ENCODE results near the gene GPHA2. TPM values are rescaled to one million over a fixed set of nuclear protein-coding genes. Genes with fewer than 3 reads are reported as not detected.

GPHA2 gene
- total RNA-seq, 2 experiments from 2014 or later, result not detected

DNA sequence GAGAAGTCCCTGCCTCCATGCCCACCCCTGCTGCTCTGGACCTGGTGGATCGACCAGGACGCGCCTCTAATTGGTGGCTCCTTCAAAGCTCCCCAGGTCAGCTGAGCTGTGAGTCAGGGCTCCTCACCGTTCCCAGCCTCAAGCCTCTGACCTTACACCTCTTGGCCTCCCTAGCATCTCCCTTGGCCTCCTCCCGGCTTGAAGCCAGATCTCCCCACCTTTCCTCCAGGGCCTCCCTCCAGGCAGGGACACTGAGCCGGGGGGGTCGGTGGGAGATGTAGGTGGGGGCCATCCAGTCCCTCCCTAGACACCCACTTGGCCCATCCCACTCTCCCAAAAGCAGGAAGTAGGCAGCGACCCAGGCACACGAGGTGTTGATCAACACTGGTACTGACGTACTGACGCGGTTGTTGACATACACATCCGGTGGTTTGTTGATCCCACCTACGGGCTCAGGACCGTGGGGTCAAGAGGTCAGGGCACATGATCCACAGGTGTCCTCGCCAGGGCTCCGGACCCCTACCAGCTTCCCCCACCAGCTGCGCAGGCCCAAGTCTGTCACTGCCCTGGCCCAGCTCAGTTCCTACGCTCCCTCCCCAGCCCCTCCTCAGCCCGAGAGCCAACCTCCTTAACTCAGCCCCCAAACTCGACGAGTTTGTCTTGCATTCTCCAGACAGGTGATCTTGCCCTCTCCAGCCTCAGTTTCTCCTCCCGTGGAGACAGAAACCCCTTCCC, 19.5 kb downstream of the GPHA2 start:
- Mint-ChIP-seq H3K4me3 (peak overlapping the region; percentile 92), H3K9me3 (no peaks in the 10 kb centered on the region), H3K27me3 (no peaks in the 10 kb centered on the region), H3K4me1 (peaks cover 28% of the 10 kb centered on the region), H3K36me3 (ENCODE audit: low read depth) (peaks cover 12% of the 10 kb centered on the region), H3K27ac (peak overlapping the region; percentile 96)
- CTCF ChIA-PET, result interaction anchor here (0.5 to 1.5 kb wide), 3 partner anchors 28 to 98 kb away, joined by 3 to 5 read pairs (median 3); no protein-coding TSS in a partner anchor
- DNase-seq, result peak; percentile 72
- POLR2A ChIA-PET, result interaction anchor here (0.6 to 1.9 kb wide), 10 partner anchors 8 to 219 kb away, joined by 3 to 5 read pairs (median 3); partner anchors contain the start of genes ARL2, FAU, MRPL49 and PPP2R5B

DNA sequence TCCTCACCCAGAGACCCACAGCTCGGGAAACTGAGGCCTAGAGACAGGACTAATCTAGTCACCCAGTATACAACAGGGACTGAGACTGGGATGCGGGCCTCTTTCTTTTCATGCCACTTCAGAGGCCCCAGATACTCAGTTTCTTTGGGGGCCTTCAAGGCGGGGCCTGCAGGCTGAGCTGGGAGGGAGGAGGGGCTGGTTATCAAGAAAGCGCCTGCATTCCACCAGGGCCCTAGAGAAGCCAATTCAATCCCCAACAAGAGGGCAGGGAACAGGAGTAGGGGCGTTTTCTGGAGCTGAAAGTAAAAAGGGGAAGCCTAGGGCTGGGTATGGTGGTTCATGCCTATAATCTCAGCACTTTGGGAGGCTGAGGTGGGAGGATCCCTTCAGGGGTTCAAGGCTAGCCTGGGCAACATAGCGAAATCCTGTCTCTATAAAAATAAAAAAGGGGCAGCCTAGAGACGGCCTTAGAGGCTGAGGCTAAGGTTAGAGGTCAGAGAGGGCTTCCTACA, 20.3 kb downstream of the GPHA2 start:
- peak overlapping the region; percentile 92 for H3K4me3 Mint-ChIP-seq
- no peaks in the 10 kb centered on the region for H3K27me3 Mint-ChIP-seq
- H3K4me1 Mint-ChIP-seq, result peaks cover 28% of the 10 kb centered on the region
- no peak for DNase-seq
- no peaks in the 10 kb centered on the region for H3K9me3 Mint-ChIP-seq
- peak overlapping the region; percentile 96 for H3K27ac Mint-ChIP-seq
- POLR2A ChIA-PET, result interaction anchor here (1.0 to 1.9 kb wide), 3 partner anchors 9 to 220 kb away, joined by 3 to 5 read pairs (median 3); partner anchors contain the start of gene PPP2R5B
- H3K36me3 Mint-ChIP-seq (ENCODE audit: low read depth), result peaks cover 17% of the 10 kb centered on the region
- CTCF ChIA-PET, result interaction anchor here (1.3 to 1.5 kb wide), 2 partner anchors 27 to 97 kb away, joined by 3 read pairs; no protein-coding TSS in a partner anchor

DNA sequence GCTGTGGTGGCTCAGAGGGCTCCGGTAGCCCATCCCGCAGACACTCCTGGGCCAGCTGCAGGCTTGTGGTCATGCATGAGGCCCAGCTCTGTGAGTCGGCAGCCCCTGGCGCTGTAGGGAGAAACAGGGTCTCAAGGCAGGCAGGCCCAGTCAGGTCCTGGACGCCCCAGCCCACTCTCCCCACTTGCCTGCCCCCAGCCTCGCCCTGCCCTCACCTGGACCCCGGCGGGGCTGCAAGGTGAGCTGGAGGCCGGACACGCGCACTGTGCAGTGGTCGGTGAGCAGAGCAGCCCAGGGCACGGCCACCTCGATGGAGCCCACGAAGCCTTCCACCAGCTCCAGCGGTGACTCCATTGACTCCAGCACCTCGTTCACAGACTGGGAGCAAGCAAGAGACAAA, 21.6 kb downstream of the GPHA2 start:
- H3K27ac Mint-ChIP-seq, result no peak overlapping the region
- CTCF ChIA-PET, result no interaction called here
- H3K27me3 Mint-ChIP-seq, result no peaks in the 10 kb centered on the region
- POLR2A ChIA-PET, result interaction anchor here (0.6 to 1.2 kb wide), 2 partner anchors 182 to 855 kb away, joined by 3 read pairs; partner anchors contain the start of gene VPS51
- H3K4me1 Mint-ChIP-seq, result peaks cover 28% of the 10 kb centered on the region
- no peaks in the 10 kb centered on the region for H3K9me3 Mint-ChIP-seq
- H3K4me3 Mint-ChIP-seq, result no peak overlapping the region
- DNase-seq, result no peak
- H3K36me3 Mint-ChIP-seq (ENCODE audit: low read depth), result peaks cover 17% of the 10 kb centered on the region

DNA sequence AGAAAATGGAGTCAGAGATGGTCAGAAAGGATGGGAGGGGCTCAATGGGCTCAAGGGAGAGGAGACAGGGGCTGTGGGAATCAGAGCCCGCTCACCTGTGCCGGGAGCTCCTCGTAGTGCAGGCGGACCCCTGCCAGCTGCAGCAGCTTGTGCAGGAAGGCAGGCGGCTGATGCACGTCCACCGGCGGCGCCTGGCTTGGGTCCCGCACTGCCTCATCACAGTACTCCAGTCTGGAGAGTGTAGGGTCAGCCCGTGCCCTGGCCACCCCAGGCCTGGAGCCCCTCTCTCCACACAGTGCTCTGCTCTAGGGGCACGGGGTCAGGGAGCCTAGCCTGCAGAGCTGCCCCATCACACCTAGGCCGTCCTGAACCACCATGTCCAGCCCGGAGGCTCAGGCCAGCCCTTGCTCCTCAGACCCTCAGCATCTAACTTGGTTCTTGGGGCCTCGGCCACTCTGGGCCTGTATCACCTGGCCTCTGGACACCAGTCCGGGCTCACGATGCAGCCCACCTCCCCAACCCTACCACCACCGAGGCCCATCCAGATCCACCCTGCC, 22.4 kb downstream of the GPHA2 start:
- ChIA-PET CTCF (no interaction called here), POLR2A (no interaction called here)

DNA sequence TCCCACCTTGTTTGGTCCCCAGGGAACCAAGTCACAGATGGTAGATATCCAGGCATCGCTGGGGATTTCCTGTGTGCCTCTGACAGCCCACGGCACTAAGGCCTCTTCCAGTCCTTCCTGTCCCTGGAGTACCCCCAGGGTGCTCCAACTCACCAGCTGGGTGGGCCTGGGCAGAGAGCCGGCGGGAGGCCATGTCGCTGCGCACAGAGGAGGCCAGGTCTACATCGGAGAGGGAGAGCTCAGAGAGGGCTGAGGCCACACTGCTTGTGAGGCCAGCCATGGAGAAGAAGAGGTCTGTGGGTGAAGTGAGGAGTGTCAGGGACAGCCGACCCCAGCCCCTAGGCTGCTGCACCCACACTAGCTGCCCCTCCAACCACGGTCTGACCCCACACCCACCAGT, 24.0 kb downstream of the GPHA2 start:
- ChIA-PET POLR2A (interaction anchor here (1.0 to 1.4 kb wide), 3 partner anchors 10 to 206 kb away, joined by 3 read pairs; partner anchors contain the start of genes EHD1 and ZNHIT2), CTCF (no interaction called here)
- H3K36me3 Mint-ChIP-seq (ENCODE audit: low read depth), result peaks cover 24% of the 10 kb centered on the region
- no peak overlapping the region for H3K4me3 Mint-ChIP-seq
- peaks cover 15% of the 10 kb centered on the region for H3K4me1 Mint-ChIP-seq
- H3K9me3 Mint-ChIP-seq, result no peaks in the 10 kb centered on the region
- peak overlapping the region; percentile 9 for H3K27ac Mint-ChIP-seq
- DNase-seq, result no peak
- no peaks in the 10 kb centered on the region for H3K27me3 Mint-ChIP-seq

More for the DNA sequence above, 22.4 kb downstream of the GPHA2 start:
- Mint-ChIP-seq H3K9me3 (no peaks in the 10 kb centered on the region), H3K27ac (no peak overlapping the region), H3K27me3 (no peaks in the 10 kb centered on the region), H3K4me1 (peaks cover 27% of the 10 kb centered on the region), H3K36me3 (ENCODE audit: low read depth) (peaks cover 17% of the 10 kb centered on the region), H3K4me3 (no peak overlapping the region)
- no peak for DNase-seq

DNA sequence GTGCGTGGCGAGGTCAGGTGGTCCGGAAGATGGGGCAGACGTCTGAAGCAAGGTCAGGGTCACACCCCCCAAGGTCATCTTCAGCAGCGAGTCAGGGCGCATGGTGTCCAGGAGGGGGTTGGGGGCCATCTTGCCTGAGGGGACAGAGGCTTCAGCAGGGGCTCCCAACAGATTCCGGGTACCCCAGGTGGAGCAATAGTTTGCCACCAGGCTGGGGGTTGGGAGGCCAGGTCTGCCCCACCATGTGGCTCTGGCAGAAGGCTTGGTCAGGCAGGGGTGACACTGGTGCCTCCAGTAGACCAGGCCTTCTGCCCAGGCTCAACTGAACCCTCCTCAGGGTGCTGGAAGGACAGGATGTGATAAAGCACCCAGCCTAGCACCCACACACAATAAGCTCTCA, 24.6 kb downstream of the GPHA2 start:
- no peak for DNase-seq
- Mint-ChIP-seq H3K4me1 (peaks cover 10% of the 10 kb centered on the region), H3K36me3 (ENCODE audit: low read depth) (peaks cover 24% of the 10 kb centered on the region), H3K9me3 (no peaks in the 10 kb centered on the region), H3K4me3 (no peak overlapping the region), H3K27me3 (no peaks in the 10 kb centered on the region), H3K27ac (no peak overlapping the region)
- ChIA-PET CTCF (no interaction called here), POLR2A (interaction anchor here (1.2 to 1.4 kb wide), 2 partner anchors 33 to 206 kb away, joined by 3 read pairs; partner anchors contain the start of genes EHD1 and ZNHIT2)

DNA sequence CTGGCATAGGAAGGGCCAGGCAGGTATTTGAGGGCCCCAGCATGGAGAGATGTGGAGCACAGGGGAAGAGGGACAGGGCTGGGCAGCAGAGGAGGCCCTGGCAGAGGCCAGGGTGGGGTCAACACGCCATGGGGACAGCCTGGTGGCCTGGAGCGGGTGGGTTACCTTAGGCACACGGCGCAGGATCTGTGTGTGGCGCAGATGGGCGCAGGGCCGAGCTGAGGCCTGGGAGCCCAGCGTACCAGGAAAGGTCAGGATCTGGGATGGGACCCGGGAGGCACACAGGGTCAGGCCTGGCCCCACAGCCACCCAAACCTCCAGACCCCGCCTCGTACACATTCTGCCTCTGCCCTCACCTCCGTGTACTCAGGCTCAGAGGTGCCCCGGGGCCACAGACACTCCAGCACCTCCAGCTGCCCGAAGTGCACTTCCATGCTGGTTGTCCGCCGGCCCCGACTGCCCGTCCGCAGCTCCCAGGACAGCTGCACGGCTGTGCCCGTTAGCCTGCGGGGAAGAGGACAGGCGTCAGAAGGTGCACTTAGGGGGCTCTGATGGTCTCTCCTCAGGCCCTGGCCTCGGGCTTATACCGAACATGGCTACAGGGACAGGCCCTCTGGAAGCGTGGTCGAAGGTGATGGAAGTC, 25.1 kb downstream of the GPHA2 start:
- CTCF ChIA-PET, result no interaction called here
- Mint-ChIP-seq H3K9me3 (no peaks in the 10 kb centered on the region), H3K36me3 (ENCODE audit: low read depth) (peaks cover 24% of the 10 kb centered on the region), H3K4me1 (peaks cover 4% of the 10 kb centered on the region), H3K27ac (no peak overlapping the region), H3K4me3 (no peak overlapping the region), H3K27me3 (no peaks in the 10 kb centered on the region)
- POLR2A ChIA-PET, result interaction anchor here (1.2 kb wide), 1 partner anchor 14 kb away, joined by 4 read pairs; the partner anchor contains the start of gene PPP2R5B
- no peak for DNase-seq

DNA sequence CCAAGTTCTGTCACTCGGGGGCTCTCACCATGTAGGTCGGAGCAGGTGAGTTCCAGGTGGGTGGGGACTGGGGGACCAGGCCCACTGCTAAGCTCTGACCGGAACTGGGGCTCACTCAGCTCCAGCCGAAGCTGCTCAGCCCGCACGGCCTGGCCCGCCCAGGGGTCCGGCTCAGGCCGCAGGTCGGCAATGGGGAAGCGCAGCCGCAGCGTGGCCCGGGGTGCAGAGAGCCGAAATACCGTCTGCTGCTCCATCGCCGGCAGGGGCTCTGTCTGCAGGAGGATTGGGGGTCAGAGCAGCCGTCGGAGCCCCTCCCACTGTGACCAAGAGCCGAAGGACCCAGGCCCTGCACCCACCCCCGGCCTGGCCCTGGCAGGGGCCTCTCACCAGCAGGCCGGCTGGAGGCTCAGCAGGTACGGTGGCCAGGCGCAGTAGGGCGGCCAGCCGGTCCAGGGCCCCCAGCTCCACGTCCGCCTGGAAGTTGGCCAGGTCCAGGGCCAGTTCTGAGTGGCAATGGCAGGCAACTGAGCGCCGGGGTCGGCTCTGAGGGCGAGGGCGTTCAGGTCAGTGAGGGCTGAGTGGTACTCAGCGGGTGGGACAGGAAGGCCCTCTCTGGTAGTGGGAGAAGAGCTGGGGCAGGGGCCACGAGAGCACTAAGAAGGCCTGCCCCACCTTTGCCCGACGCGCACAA, 25.9 kb downstream of the GPHA2 start:
- ChIA-PET POLR2A (interaction anchor here (1.2 kb wide), 1 partner anchor 14 kb away, joined by 4 read pairs; the partner anchor contains the start of gene PPP2R5B), CTCF (no interaction called here)
- H3K27me3 Mint-ChIP-seq, result no peaks in the 10 kb centered on the region
- peaks cover 27% of the 10 kb centered on the region for H3K36me3 Mint-ChIP-seq (ENCODE audit: low read depth)
- H3K27ac Mint-ChIP-seq, result no peak overlapping the region
- no peak for DNase-seq
- peaks cover 3% of the 10 kb centered on the region for H3K4me1 Mint-ChIP-seq
- no peak overlapping the region for H3K4me3 Mint-ChIP-seq
- no peaks in the 10 kb centered on the region for H3K9me3 Mint-ChIP-seq

DNA sequence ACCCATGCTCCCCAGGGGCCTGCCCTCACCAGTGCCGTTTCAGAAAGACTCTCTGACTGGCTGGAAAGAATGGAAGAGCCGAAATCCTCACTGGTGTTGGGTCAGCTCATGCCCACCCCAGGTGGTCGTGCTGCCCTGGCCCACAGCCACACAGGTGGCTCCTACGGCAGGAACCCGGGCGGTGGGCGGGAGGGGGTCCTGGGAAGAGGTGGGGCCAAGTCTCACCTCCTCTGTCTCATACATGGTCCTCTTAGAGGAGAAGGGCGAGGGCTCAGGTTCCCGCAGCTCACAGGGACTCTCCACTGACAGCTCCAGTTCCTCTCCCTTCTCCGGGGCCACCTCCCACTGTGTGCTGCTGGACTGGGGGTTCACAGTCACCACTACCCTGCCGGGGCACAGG, 26.9 kb downstream of the GPHA2 start:
- Mint-ChIP-seq H3K4me3 (no peak overlapping the region), H3K27ac (no peak overlapping the region), H3K36me3 (ENCODE audit: low read depth) (peaks cover 27% of the 10 kb centered on the region), H3K4me1 (no peaks in the 10 kb centered on the region), H3K27me3 (no peaks in the 10 kb centered on the region), H3K9me3 (no peaks in the 10 kb centered on the region)
- ChIA-PET CTCF (no interaction called here), POLR2A (no interaction called here)
- DNase-seq, result no peak

DNA sequence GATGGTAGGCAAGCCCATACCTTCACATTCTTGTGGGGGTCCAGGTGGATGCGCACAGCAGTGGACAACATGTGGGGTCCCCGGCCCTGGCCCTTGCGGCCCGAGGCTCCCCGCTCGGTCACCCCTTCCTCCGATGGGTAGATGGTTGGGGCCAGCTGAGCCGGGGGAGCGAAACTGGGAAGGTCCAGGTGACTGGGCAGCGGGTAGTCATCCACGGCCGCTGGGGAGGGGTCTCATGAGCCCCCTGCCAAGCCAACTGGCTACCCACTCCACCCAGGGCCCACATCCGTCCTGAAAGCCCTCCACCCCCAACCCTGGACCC, 29.4 kb downstream of the GPHA2 start:
- Mint-ChIP-seq H3K9me3 (no peaks in the 10 kb centered on the region), H3K36me3 (ENCODE audit: low read depth) (peaks cover 23% of the 10 kb centered on the region), H3K27ac (no peak overlapping the region), H3K27me3 (no peaks in the 10 kb centered on the region), H3K4me3 (no peak overlapping the region), H3K4me1 (peaks cover 6% of the 10 kb centered on the region)
- ChIA-PET POLR2A (no interaction called here), CTCF (no interaction called here)
- DNase-seq, result no peak

DNA sequence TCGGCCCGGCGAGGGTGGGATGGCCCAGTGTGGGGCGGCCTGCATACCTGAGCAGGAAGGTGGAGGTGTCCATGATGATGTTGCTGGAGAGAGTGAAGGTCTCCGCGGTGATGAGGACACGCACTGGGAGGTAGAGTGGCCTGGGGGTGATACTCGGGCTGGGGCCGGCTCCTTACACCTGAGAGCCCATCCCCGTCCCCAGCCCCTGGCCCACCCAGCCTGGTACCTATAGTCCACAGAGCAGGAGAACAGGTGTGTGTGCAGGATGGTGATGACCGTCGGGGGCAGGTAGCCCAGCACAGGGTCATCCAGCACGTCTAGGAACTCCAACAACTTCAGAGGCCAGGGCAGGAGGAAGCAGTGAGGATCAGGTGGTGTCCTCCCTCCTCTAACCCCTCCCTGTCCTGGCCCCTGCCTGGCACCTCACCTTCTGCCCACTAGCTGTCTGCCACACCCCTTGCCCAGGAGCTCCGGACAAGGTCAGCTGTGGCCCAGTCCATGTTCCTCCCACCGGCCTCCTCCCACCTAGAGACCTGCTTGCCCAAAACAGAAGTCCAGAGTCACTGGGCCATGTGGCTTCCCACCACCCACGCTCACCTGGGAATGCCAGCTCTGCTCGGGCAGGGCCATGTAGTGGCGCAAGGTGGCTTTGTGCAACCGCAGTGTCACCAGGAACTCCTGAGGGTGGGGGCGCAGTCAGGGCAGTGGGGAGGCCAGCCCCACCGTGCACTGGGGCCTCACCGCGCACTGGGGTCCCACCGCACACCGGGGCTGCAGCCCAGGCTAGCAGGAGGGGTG, 30.0 kb downstream of the GPHA2 start:
- DNase-seq, result no peak
- no peak overlapping the region for H3K4me3 Mint-ChIP-seq
- ChIA-PET POLR2A (no interaction called here), CTCF (no interaction called here)
- no peak overlapping the region for H3K27ac Mint-ChIP-seq
- H3K27me3 Mint-ChIP-seq, result no peaks in the 10 kb centered on the region
- peaks cover 18% of the 10 kb centered on the region for H3K36me3 Mint-ChIP-seq (ENCODE audit: low read depth)
- H3K4me1 Mint-ChIP-seq, result peaks cover 8% of the 10 kb centered on the region
- no peaks in the 10 kb centered on the region for H3K9me3 Mint-ChIP-seq

DNA sequence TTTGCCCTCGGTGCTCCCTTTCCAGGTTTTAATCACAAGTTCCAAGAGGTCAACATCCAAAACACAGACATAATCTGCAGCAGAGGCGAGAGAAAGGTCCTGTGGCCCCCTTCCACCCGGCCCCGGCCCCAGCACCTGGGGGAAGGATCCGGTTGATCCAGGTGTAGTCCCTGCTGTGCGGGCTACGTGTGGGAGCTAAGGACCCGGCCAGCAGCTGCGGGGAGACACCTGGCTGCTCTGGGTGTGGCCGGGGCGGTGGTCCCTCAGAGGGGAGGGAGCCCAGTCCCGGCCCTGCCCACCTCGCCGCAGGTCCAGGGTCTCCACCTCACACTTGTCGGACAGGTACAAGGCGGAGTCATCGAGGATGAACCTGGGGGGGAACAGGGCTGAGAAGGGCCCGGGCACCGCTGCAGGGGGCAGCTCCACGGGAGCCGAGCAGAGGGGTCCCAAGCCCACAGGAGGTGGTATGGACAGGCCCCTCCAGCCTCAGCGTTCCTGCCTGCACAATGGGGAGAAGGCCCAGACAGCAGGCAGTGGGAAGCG, 32.3 kb downstream of the GPHA2 start:
- Mint-ChIP-seq H3K4me3 (no peak overlapping the region), H3K27me3 (no peaks in the 10 kb centered on the region), H3K4me1 (peaks cover 13% of the 10 kb centered on the region), H3K27ac (no peak overlapping the region), H3K36me3 (ENCODE audit: low read depth) (peaks cover 28% of the 10 kb centered on the region), H3K9me3 (no peaks in the 10 kb centered on the region)
- ChIA-PET CTCF (no interaction called here), POLR2A (no interaction called here)
- no peak for DNase-seq

All from activated CD4-positive, alpha-beta memory T cell treated with anti-CD3 and anti-CD28 coated beads, Interleukin-2, amount 10 ng/mL, durations not matched to agents 7 days and 5 days (primary cell).